HUES64 (cell line): ENCODE measurements around the gene KLHL35.
A peak's percentile ranks its signal among the peaks of the same experiment; 100 is the strongest.

ENCODE experiments used
- H3K27ac ChIP-seq: 2 replicates; pipeline ENCODE4 v1.7.0; 2013; ENCODE audit warnings: low read depth, low read length, inconsistent platforms
- H3K27me3 ChIP-seq: 2 replicates; pipeline ENCODE4 v1.6.1; 2013; ENCODE audit warnings: mild to moderate bottlenecking, low read length; ENCODE audit not compliant: insufficient read depth
- H3K36me3 ChIP-seq: 2 replicates; pipeline ENCODE4 v1.6.1; 2013; ENCODE audit warnings: mild to moderate bottlenecking, low read length; ENCODE audit not compliant: insufficient read depth
- H3K4me1 ChIP-seq: 2 replicates; pipeline ENCODE4 v1.6.1; 2013; ENCODE audit warnings: mild to moderate bottlenecking, low read length, moderate library complexity; ENCODE audit not compliant: insufficient read depth
- H3K4me3 ChIP-seq: 2 replicates; pipeline ENCODE4 v1.5.1; 2013; ENCODE audit warnings: mild to moderate bottlenecking, low read length, moderate library complexity
- H3K9ac ChIP-seq: 2 replicates; pipeline ENCODE4 v1.6.1; 2013; ENCODE audit warnings: mild to moderate bottlenecking, low read depth, low read length
- H3K9me3 ChIP-seq: 2 replicates; pipeline ENCODE4 v1.6.1; 2013; ENCODE audit warnings: low read depth, low read length; ENCODE audit not compliant: insufficient read depth
- WGBS: fragments of 150-250, 120-280 bp; methylation state at CpG from one replicate; pipeline ENCODE4 v1.1.7; 2013; ENCODE audit warnings: missing lambda C conversion rate; 5-methylcytosine and 5-hydroxymethylcytosine counted together

The KLHL35 gene

DNA sequence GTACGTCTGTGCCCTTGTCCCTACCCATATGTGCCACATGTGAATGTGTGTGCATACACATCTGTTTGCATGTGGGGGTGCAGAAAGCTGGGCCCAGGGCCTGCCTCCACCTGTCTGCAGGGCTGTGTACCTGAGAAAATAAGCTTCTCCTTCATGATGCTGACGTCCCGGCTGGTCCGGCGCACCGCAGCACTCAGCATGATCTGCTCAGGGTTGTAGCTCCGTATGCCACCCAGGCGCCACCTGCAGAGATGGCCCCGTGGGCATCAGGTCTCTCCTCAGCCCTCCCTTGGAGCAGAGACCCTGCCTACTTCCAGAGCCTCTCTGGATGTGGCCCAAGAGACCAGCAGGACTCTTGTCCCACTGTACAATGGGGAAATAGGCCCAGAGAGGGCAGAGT lies 3.8 kb upstream of the KLHL35 start:
- Histone ChIP-seq H3K4me3 (no peak overlapping the region), H3K4me1 (peaks cover 15% of the 10 kb centered on the region; the same call in 1 of the 2 replicates), H3K36me3 (no peaks in the 10 kb centered on the region), H3K9ac (no peak overlapping the region), H3K27ac (no peak overlapping the region), H3K9me3 (no peaks in the 10 kb centered on the region), H3K27me3 (peaks cover 21% of the 10 kb centered on the region)
- 96% methylated on average over 9 of the region's 9 CpGs for WGBS

DNA sequence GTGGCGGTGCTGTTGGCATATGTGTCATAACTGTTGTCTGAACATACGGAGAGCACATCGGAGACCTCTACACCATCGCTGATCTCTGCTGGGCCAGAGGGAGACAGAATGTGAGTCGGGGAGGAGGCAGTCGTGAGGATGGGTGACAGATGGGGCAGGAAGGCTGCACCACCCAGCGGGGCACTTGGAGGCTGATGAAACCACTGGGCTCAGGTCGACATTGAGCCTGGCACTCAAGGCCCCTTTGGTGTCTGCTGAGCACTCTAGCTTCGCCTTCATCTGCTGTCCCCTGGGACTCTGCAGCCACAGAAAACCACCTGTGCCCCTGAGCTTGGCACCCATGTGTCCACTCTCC lies 2.5 kb upstream of the KLHL35 start:
- H3K4me1 ChIP-seq = peaks cover 15% of the 10 kb centered on the region; the same call in 1 of the 2 replicates
- peaks cover 34% of the 10 kb centered on the region for H3K27me3 ChIP-seq
- 94% methylated on average over 9 of the region's 9 CpGs for whole genome bisulfite sequencing
- no peaks in the 10 kb centered on the region for H3K36me3 ChIP-seq
- no peak overlapping the region for H3K9ac ChIP-seq
- H3K27ac ChIP-seq = no peak overlapping the region
- H3K4me3 ChIP-seq = no peak overlapping the region
- H3K9me3 ChIP-seq = no peaks in the 10 kb centered on the region

DNA sequence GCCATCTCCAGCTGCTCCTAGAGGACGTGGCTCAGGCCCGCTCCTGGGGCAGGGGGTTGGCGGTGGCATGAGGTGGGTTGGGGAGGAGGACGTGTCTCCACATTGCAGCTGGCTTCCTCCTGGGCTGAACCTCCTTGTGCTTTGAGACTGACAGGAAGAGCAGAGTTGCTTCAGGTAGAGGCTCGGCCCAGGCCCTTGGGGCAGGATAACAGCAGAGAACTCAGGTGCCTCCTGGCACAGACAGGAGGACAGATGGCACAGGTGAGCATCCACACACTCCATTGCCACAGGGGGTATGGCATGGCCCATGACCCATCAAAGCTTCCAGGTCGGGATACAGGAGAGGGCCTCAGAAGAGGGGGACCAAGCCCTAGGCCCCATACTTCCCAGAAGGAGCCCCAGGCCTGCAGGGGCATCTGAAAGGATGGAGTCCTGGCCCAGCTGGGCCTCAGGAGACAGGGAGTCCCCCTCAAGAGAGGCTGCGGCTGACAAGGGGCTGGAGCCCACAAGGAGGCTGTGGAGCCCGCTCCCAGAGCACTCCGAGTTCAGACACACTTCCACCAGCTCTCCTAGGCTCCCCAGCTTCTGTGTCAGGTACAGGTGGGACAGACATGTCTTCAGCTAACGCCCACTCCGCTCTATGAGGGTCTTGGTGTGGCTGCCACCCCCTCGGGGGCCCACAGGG lies 2.0 kb upstream of the KLHL35 start:
- Histone ChIP-seq H3K27ac (no peak overlapping the region), H3K4me1 (peaks cover 15% of the 10 kb centered on the region; the same call in 1 of the 2 replicates), H3K27me3 (peaks cover 39% of the 10 kb centered on the region), H3K36me3 (no peaks in the 10 kb centered on the region), H3K9me3 (no peaks in the 10 kb centered on the region), H3K9ac (no peak overlapping the region), H3K4me3 (no peak overlapping the region)
- WGBS = 93% methylated on average over 12 of the region's 12 CpGs

DNA sequence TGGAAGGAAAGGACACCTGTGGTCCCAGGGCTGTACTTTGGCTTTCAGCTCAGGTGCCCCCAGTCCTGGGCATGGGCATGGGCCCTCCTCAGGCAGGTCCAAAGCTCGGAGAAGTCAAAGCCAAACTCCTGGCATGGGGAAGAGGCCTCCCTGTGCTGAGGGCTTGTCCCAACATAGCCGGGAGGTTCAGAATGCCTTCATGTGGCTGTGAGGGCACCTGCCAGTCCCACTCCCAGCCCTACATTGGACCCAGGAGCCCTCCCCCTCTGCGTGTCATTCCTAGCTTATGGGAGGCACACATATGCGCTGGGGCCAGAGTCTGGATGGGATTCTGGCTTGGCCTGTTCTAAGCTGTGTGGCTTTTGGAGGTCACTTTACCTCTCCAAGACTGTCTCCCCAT lies 1.0 kb upstream of the KLHL35 start:
- Histone ChIP-seq H3K9ac (no peak overlapping the region), H3K4me3 (no peak overlapping the region), H3K36me3 (no peaks in the 10 kb centered on the region), H3K4me1 (peaks cover 12% of the 10 kb centered on the region; the same call in 1 of the 2 replicates), H3K9me3 (peaks cover 6% of the 10 kb centered on the region; the same call in 1 of the 2 replicates), H3K27me3 (peaks cover 49% of the 10 kb centered on the region), H3K27ac (no peak overlapping the region)
- WGBS = 90% methylated on average over 4 of the region's 4 CpGs

DNA sequence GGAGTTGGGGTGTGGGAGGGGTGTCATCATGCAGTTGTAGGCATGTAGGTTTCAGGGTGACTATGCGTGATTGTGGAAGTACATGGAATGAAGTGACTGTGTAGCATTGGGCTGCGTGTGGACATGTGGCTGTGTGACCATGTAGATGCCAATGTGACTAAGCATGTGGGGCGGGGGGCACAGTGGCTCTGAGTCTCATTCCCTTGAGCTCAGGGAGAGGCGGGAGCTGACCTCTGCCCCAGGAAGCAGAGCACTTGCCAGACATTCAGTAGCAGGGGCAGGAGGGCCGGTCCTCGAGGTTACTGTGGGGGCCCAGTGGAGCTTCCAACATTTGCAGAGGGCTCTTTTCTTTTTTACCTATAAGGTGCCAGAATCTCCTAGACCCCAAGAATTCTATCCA lies 440 bp upstream of the KLHL35 start:
- H3K9ac ChIP-seq = no peak overlapping the region
- H3K9me3 ChIP-seq = peaks cover 7% of the 10 kb centered on the region; the same call in 1 of the 2 replicates
- peaks cover 55% of the 10 kb centered on the region for H3K27me3 ChIP-seq
- 84% methylated on average over 6 of the region's 6 CpGs for WGBS
- H3K4me1 ChIP-seq = 0 out of 2 replicates have a peak, but pooled peaks cover 11% of the 10 kb centered on the region
- no peaks in the 10 kb centered on the region for H3K36me3 ChIP-seq
- H3K27ac ChIP-seq = no peak overlapping the region
- H3K4me3 ChIP-seq = no peak overlapping the region

DNA sequence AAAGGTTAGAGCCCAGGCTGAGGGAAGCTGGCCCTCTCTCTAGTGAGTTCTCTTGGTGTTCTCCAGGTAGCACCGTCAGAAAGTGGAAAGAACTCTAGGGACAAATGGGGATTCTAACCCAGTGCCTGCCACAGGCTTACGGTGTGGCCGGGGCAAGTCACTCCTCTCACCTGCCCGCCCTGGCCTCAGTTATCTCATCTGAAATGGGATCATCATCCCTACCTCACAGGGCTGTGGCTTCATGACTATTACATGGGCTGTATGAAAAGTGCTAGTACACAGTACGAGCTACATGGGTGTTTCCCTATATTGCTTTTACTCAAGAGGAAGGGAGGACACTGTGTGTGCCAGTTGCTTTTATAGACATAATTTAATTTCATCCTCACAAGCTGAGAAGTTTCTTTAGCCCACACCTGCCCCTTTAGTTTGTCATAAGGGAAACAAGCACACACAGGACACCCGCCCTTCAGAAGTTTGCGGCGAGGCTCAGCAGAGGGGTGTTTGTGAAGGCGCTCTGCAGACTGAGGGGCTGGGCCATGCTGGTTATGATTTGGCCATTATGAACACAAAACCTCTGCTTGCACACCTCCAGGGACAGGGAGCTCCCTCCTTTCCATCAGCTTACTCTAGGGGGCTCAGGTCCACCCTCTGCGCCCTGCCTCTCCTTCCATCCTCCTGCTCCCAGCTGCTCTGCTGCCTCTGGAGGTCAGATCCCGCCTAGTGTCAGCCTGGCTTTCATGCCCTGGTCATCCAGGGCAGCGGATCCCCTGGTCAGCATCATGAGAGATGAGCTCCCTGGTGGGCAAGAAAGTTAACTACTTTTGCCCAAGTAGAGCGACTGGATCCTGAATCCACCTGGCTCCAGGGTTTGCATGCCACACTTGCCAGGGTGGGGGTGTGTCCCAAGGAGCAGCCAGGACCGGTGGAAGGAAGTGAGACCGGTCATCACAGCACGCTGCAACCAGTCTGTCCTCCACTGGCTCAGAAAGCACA lies 1.2 kb downstream of the KLHL35 start:
- Histone ChIP-seq H3K4me3 (peak overlapping the region; percentile 41; the same call in 1 of the 2 replicates), H3K4me1 (peaks cover 14% of the 10 kb centered on the region; the same call in 1 of the 2 replicates), H3K36me3 (no peaks in the 10 kb centered on the region), H3K9ac (no peak overlapping the region), H3K27ac (no peak overlapping the region), H3K27me3 (peaks cover 70% of the 10 kb centered on the region), H3K9me3 (peaks cover 7% of the 10 kb centered on the region; the same call in 1 of the 2 replicates)
- WGBS = 59% methylated on average over 16 of the region's 16 CpGs

DNA sequence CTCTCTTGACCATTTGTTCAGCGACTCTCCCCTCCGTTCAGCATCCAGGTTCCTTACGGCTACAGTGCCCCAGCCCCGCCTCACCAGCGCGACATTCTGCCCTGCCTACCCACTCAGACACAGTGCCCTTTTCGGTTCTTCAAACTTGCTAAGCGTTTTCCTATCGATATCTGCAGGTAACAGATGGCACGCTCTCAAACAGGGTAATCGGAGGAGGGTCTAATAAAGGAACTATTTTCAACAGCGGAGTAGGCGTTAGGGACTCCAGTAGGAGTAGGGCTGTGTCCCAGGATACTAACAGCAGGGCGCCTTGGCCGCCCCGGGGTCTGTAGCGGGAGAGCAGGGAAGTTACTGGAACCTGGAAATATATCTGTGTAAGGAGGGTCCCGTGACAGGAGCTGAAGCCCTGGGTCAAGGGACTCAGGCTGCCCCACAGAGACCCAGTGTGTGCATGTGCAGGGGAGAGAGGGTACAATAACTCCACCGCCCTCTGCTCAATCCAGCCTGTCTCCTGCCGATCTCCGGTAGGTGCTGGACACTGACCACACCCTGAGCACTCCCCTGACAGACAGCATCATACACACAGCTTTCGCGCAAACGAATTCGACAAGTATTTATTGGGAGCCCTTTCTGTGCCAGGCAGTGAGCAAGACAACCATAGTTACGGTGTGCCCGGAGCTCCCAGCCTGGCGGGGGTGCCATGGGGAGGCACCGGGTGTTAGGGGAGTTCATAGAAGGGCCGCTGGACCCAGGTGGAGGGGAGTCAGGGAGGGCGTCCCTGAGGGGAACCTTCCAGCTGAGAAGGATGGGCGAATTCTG lies 2.1 kb downstream of the KLHL35 start:
- Histone ChIP-seq H3K9me3 (peaks cover 7% of the 10 kb centered on the region; the same call in 1 of the 2 replicates), H3K36me3 (no peaks in the 10 kb centered on the region), H3K9ac (no peak overlapping the region), H3K27ac (no peak overlapping the region), H3K27me3 (peaks cover 70% of the 10 kb centered on the region), H3K4me1 (peaks cover 14% of the 10 kb centered on the region; the same call in 1 of the 2 replicates), H3K4me3 (peak overlapping the region; percentile 51)
- 36% methylated on average over 32 of the region's 32 CpGs for WGBS

DNA sequence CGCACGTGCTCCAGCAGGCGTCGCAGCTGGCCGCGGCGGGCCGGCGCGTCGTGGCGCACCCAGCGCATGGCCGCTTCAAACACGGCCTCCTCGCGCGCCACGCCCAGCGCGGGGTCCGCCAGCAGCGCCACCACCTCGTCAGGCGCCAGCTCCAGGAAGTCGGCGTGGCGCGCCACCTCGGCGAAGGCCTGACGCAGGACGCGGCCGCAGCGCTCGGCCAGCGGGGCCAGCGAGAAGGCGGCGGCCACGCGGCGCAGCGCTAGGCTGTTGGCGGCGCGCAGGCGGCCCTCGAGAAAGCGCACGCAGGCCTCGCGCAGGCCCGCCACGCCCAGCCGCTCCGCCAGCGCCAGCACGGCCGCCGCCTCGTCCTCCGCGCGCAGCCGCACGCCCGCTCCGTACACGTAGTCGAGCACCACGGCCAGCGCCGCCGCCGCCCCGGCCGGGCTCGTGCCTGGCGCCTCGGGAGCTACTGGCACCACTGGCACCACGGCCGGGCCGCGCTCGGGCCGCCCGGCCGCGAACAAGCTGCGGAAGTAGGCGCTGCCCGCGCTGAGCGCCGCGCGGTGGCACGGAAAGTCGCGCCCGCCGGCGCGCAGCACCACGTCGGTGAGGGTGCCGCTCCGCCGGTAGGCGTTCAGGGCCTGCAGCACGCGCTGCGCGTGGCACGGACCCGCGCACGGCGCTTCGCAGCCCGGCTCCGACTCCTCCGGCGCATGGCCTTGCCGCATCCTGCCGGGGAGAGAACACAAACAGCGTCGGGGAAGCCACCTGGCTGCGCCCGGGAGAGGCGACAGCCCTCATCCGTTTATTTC lies 2.9 kb downstream of the KLHL35 start:
- Histone ChIP-seq H3K4me3 (peak overlapping the region; percentile 51), H3K27me3 (peaks cover 70% of the 10 kb centered on the region), H3K9ac (peak overlapping the region; percentile 26; the same call in 1 of the 2 replicates), H3K4me1 (peaks cover 14% of the 10 kb centered on the region; the same call in 1 of the 2 replicates), H3K27ac (no peak overlapping the region), H3K36me3 (no peaks in the 10 kb centered on the region), H3K9me3 (peaks cover 7% of the 10 kb centered on the region; the same call in 1 of the 2 replicates)
- 2% methylated on average over 134 of the region's 134 CpGs for WGBS

DNA sequence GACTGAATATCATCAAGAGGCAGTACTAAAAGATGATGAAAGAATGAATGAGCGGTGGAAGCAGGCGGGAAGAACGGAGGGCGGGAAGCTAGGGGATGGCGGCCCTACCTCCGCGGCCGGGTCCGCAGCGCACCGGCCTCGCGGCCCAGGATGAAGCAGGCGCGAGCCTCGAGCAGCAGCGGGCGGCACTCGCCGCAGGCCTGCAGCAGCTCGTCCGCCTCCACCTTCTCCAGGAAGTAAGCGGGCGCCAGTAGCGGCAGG lies 3.4 kb downstream of the KLHL35 start:
- Histone ChIP-seq H3K9ac (no peak overlapping the region), H3K9me3 (peaks cover 7% of the 10 kb centered on the region; the same call in 1 of the 2 replicates), H3K36me3 (no peaks in the 10 kb centered on the region), H3K27me3 (peaks cover 70% of the 10 kb centered on the region), H3K4me1 (peaks cover 14% of the 10 kb centered on the region; the same call in 1 of the 2 replicates), H3K4me3 (no peak overlapping the region), H3K27ac (no peak overlapping the region)
- 55% methylated on average over 25 of the region's 25 CpGs for WGBS

DNA sequence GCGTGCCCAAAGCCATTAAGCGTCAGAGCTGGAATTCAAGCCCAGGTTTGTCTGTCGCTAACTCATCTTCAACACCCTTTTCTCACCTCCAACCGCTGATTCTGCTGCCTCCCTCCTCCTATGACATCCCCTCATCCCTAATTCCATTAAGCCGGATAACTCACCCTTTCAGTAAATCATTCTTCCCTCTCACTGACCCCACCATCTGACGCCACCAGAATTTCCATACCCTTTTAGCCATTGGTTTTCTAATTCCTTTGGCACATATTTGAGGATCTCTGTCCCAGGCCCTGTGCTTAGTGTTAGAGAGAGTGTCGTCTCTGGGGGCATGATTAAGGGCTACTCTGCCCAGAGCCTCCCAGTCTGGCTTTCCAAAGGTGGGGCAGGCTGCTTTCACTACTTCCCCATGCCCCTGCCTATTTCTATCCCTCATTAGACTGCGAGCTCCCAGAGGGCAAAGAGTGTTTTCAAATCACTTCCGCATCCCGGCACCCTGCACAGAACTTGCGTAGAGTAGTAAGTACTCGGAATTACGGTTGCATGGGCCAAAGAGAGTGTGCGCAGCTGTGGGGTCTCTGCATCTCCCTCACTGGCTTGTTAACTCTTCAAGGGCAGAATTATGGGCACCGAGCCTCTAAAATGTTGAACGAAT lies 3.9 kb downstream of the KLHL35 start:
- Histone ChIP-seq H3K4me3 (no peak overlapping the region), H3K9ac (no peak overlapping the region), H3K36me3 (no peaks in the 10 kb centered on the region), H3K4me1 (peaks cover 14% of the 10 kb centered on the region), H3K27ac (no peak overlapping the region), H3K9me3 (peaks cover 7% of the 10 kb centered on the region; the same call in 1 of the 2 replicates), H3K27me3 (peaks cover 70% of the 10 kb centered on the region)
- 94% methylated on average over 16 of the region's 16 CpGs for WGBS
